BE2C (cell line): ENCODE results near the gene PHF3.

Experiments used
- DNase-seq: peaks from one replicate; pipeline ENCODE4 v3.0.0-alpha.2; 2020
- H3K27me3 ChIP-seq: fragments of 250-450 bp; sonication (Bioruptor Pico); 2 replicates; pipeline ENCODE4 v1.5.1; 2020; ENCODE audit warnings: mild to moderate bottlenecking
- H3K36me3 ChIP-seq: fragments of 250-450 bp; sonication (Bioruptor Pico); 2 replicates; pipeline ENCODE4 v1.5.1; 2020; ENCODE audit warnings: mild to moderate bottlenecking
- H3K4me1 ChIP-seq: fragments of 250-450 bp; sonication (Bioruptor Pico); 2 replicates; pipeline ENCODE4 v1.5.1; 2020
- H3K4me3 ChIP-seq: 2 replicates; pipeline ENCODE4 v1.5.1; 2011; ENCODE audit warnings: low read depth, low read length
- H3K9me3 ChIP-seq: fragments of 250-450 bp; sonication (Bioruptor Pico); 2 replicates; pipeline ENCODE4 v1.5.1; 2020
- CTCF ChIP-seq: IDR thresholded peaks from 2 replicates; pipeline ENCODE4 v1.5.1; 2012; ENCODE audit warnings: mild to moderate bottlenecking, low read depth, low read length

The PHF3 gene

GRCh38 chr6:63615590-63615989 is 20.0 kb upstream of the PHF3 start:
- Histone ChIP-seq H3K4me1 (no peaks in the 10 kb centered on the region), H3K36me3 (no peaks in the 10 kb centered on the region), H3K9me3 (no peaks in the 10 kb centered on the region), H3K4me3 (no peak overlapping the region), H3K27me3 (no peaks in the 10 kb centered on the region)
- TF ChIP-seq CTCF: no peak
- DNase-seq: no peak

- no peaks in the 10 kb centered on the region for H3K9me3 ChIP-seq
Measured at GRCh38 chr6:63624091-63624490, 11.5 kb upstream of the PHF3 start.

GRCh38 chr6:63630466-63630865 is 5.1 kb upstream of the PHF3 start:
- Histone ChIP-seq H3K27me3 (no peaks in the 10 kb centered on the region), H3K4me3 (no peak overlapping the region), H3K4me1 (peaks cover 5% of the 10 kb centered on the region; the same call in 1 of the 2 replicates), H3K9me3 (no peaks in the 10 kb centered on the region), H3K36me3 (no peaks in the 10 kb centered on the region)
- DNase-seq: no peak
- no peak for TF ChIP-seq CTCF

More at GRCh38 chr6:63624091-63624490, 11.5 kb upstream of the PHF3 start:
- H3K27me3 ChIP-seq: no peaks in the 10 kb centered on the region
- H3K4me1 ChIP-seq: no peaks in the 10 kb centered on the region
- DNase-seq: no peak
- TF ChIP-seq CTCF: no peak
- H3K4me3 ChIP-seq: no peak overlapping the region
- H3K36me3 ChIP-seq: no peaks in the 10 kb centered on the region

GRCh38 chr6:63634630-63635029 is 972 bp upstream of the PHF3 start:
- H3K36me3 ChIP-seq: no peaks in the 10 kb centered on the region
- no peak overlapping the region; the same call in 1 of the 2 replicates for H3K4me3 ChIP-seq
- DNase-seq: no peak
- H3K9me3 ChIP-seq: no peaks in the 10 kb centered on the region
- H3K27me3 ChIP-seq: no peaks in the 10 kb centered on the region
- no peak for TF ChIP-seq CTCF
- peaks cover 8% of the 10 kb centered on the region for H3K4me1 ChIP-seq

- TF ChIP-seq CTCF: no peak
- H3K4me1 ChIP-seq: peaks cover 14% of the 10 kb centered on the region
- no peak for DNase-seq
Measured at GRCh38 chr6:63635215-63635587, 401 bp upstream of the PHF3 start.

GRCh38 chr6:63636518-63637021 is 968 bp downstream of the PHF3 start:
- peak overlapping the region; percentile 91 for H3K4me3 ChIP-seq
- H3K4me1 ChIP-seq: peaks cover 15% of the 10 kb centered on the region

More at GRCh38 chr6:63635215-63635587, 401 bp upstream of the PHF3 start:
- Histone ChIP-seq H3K36me3 (no peaks in the 10 kb centered on the region), H3K4me3 (peak overlapping the region; percentile 91), H3K27me3 (no peaks in the 10 kb centered on the region), H3K9me3 (no peaks in the 10 kb centered on the region)

More at GRCh38 chr6:63636518-63637021, 968 bp downstream of the PHF3 start:
- no peaks in the 10 kb centered on the region for H3K27me3 ChIP-seq
- H3K36me3 ChIP-seq: peaks cover under 1% of the 10 kb centered on the region
- no peaks in the 10 kb centered on the region for H3K9me3 ChIP-seq
- peak; percentile 42 for DNase-seq
- TF ChIP-seq CTCF: no peak
